Astrocyte (in vitro differentiated cells and primary cell): ENCODE data around the gene POU2F1.

Experiments
- EZH2 ChIP-seq: IDR thresholded peaks from 2 replicates; pipeline ENCODE4 v1.6.1; 2012; ENCODE audit warnings: mild to moderate bottlenecking, low read length, inconsistent platforms; ENCODE audit not compliant: insufficient read depth
- TF ChIP-seq, protein P1 (sequence below): IDR thresholded peaks from 2 replicates; pipeline ENCODE4 v1.5.1; 2011; ENCODE audit warnings: low read depth, mild to moderate bottlenecking, inconsistent platforms, low read length, moderate library complexity; ENCODE audit not compliant: insufficient read depth

DNA sequence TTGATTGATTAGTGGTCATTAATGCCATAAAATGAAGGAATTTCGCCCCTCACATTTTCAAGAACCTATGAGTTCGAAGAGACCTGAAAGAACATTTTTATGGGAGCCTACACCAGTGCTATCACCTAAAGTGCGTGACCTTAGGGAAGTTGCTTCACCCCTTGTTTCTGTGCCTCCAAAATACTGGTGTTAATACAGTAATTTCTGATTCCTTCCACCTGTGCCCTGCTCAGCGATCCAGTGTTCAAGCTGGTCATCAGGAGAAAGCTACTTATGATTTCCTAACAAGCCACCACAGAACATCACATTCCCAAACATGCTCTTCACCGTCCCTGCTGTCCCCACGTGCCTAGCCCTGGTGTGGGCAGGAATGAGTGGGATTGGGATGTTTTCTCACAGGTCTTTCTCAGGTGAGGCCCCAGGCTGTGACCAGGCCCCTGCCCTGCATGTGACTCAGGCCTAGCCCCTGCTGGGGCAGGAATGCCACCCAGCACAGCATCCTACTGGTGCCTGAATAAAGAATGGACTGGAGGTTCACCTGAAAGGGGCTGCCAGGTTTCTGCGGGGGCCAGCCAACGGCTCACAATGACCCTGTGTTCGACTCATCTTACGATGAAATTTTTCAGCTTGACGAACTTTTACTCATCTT lies 237.4 kb downstream of the POU2F1 start:
- TF ChIP-seq, protein P1, sequence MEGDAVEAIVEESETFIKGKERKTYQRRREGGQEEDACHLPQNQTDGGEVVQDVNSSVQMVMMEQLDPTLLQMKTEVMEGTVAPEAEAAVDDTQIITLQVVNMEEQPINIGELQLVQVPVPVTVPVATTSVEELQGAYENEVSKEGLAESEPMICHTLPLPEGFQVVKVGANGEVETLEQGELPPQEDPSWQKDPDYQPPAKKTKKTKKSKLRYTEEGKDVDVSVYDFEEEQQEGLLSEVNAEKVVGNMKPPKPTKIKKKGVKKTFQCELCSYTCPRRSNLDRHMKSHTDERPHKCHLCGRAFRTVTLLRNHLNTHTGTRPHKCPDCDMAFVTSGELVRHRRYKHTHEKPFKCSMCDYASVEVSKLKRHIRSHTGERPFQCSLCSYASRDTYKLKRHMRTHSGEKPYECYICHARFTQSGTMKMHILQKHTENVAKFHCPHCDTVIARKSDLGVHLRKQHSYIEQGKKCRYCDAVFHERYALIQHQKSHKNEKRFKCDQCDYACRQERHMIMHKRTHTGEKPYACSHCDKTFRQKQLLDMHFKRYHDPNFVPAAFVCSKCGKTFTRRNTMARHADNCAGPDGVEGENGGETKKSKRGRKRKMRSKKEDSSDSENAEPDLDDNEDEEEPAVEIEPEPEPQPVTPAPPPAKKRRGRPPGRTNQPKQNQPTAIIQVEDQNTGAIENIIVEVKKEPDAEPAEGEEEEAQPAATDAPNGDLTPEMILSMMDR = no peak
- no peak for TF ChIP-seq EZH2
